Fibroblast of mammary gland (primary cell): ENCODE data around the gene ZFYVE28.

Experiments
- DNase-seq: peaks from one replicate; pipeline ENCODE4 v3.0.0-alpha.2; 2010; ENCODE audit warnings: low read depth
- H3K4me3 ChIP-seq: 2 replicates; pipeline ENCODE4 v1.5.1; 2011; ENCODE audit warnings: low read depth, mild to moderate bottlenecking, low read length, moderate library complexity; ENCODE audit not compliant: control insufficient read depth
- CTCF ChIP-seq: conservative IDR thresholded peaks from 2 replicates; pipeline ENCODE4 v1.5.1; 2011; ENCODE audit warnings: low read depth, low read length, inconsistent platforms; ENCODE audit not compliant: control insufficient read depth, insufficient read depth

ZFYVE28 gene

GRCh38 chr4:2306773-2307410 lies 111.6 kb downstream of the ZFYVE28 start:
- no peak for TF ChIP-seq CTCF
- DNase-seq: no peak
- H3K4me3 ChIP-seq: no peak overlapping the region

GRCh38 chr4:2305766-2306501 lies 112.5 kb downstream of the ZFYVE28 start:
- H3K4me3 ChIP-seq: no peak overlapping the region
- no peak for DNase-seq
- TF ChIP-seq CTCF: no peak

GRCh38 chr4:2304877-2305561 lies 113.4 kb downstream of the ZFYVE28 start:
- no peak for TF ChIP-seq CTCF
- no peak for DNase-seq

GRCh38 chr4:2304321-2304876 lies 114.0 kb downstream of the ZFYVE28 start:
- no peak for DNase-seq
- H3K4me3 ChIP-seq: no peak overlapping the region
- no peak for TF ChIP-seq CTCF

More at GRCh38 chr4:2304877-2305561, 113.4 kb downstream of the ZFYVE28 start:
- no peak overlapping the region for H3K4me3 ChIP-seq

- H3K4me3 ChIP-seq: no peak overlapping the region
- DNase-seq: no peak
- TF ChIP-seq CTCF: no peak
Measured at GRCh38 chr4:2303686-2304320, 114.6 kb downstream of the ZFYVE28 start.

- no peak for DNase-seq
- no peak for TF ChIP-seq CTCF
Measured at GRCh38 chr4:2303121-2303685, 115.2 kb downstream of the ZFYVE28 start.

More at GRCh38 chr4:2303121-2303685, 115.2 kb downstream of the ZFYVE28 start:
- no peak overlapping the region for H3K4me3 ChIP-seq
